ENCODE measurements around the gene ABTB2.
A peak's percentile ranks its signal among the peaks of the same experiment; 100 is the strongest.
"Not testable (repeated sequence)": the region's sequence is repeated elsewhere in the genome, so short reads cannot be mapped to it uniquely, and the experiment has no call there.

ABTB2 gene

DNA sequence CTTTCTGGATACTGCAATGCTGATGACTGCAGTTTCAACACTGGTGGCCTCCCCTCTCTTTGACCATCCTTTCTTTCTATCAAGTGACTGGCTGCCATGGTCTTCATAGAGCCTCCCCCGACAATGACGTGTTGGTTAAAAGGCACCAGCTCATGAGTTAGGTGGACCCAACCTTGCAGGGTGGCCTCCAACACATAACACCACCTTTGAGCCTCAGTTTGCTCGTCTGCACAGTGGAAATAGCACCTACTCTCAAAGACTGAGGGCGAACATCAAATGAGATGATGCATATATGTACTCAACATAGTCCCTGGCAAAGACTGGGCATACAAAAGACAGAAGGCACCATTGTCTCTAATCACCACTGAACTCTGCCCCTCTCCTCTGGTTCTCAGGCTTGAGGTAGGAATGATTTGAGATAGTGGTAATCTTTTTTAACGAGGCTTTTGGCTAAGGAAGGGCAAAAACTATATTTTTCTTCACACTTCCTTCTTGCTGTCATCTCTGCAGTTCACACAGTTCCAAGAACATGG, 133.3 kb downstream of the ABTB2 start:
- peaks cover 4% of the 10 kb centered on the region for H3K4me1 Mint-ChIP-seq
- DNase-seq (ENCODE audit: low spot score in 2 of 2) (no peak), ATAC-seq (no peak)
- H3K4me3 Mint-ChIP-seq, result no peak overlapping the region
- no peaks in the 10 kb centered on the region for H3K9me3 Mint-ChIP-seq
- no peak overlapping the region for H3K27ac Mint-ChIP-seq
- no peaks in the 10 kb centered on the region for H3K36me3 Mint-ChIP-seq

DNA sequence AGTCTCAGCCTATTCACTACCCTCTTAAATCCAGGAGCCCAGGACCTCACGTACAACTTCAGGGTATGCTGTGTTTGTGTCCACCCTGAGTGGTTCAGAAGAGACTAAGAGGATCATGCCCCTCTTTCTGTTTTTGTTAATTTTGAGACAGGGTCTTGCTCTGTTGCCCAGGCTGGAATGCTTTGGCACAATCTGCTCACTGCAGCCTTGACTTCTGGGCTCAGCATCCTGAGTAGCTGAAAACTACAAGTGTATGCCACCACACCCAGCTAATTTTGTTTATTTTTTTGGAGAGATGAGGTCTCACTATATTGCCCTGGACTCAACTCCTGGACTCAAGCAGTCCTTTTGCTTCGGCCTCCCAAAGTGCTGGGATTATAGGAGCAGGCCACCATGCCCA, 133.9 kb downstream of the ABTB2 start:
- H3K4me3 Mint-ChIP-seq, result no peak overlapping the region
- no peaks in the 10 kb centered on the region for H3K9me3 Mint-ChIP-seq
- H3K36me3 Mint-ChIP-seq, result no peaks in the 10 kb centered on the region
- no peak overlapping the region for H3K27ac Mint-ChIP-seq
- ATAC-seq (peak; percentile 21), DNase-seq (ENCODE audit: low spot score in 2 of 2) (no peak)
- H3K4me1 Mint-ChIP-seq, result peaks cover 4% of the 10 kb centered on the region

DNA sequence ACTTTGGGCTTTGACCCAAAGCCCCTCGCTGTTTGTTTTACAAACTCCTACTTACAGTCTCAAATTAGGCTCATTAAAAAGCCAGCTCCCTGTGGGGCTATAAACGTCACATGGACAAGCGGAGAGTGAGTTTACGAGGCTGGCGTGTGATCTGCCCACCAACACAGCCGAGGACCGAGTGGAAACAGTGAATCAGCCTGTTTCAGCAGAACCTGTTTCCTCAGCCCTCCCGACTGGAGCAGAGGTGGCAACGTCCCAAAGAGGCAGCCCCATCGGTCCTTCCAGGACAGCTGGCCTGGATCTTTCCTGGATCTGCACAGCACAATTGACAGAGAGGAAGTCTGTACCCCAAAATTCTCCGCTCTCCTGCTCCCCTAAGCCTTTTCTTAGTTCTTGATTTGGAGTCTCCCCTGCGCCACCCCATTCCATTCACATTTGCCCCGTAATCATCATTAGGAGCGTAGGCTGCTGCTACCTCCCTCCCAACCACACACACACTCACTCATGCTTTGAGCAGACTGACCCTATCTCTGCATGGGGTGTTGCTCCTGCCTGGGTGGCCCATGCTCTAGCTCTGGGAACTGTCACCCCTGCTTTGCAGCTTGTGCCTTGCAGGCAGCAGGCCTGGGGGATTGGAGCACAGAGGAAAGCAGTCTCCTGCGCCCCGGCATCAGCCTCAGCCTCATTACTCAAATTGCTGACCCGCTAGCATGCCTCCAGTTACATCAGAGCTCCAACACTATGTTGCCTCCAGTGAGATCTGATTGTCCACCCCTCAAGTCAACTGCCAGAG, 134.6 kb downstream of the ABTB2 start:
- H3K9me3 Mint-ChIP-seq, result no peaks in the 10 kb centered on the region
- peaks cover 4% of the 10 kb centered on the region for H3K4me1 Mint-ChIP-seq
- DNase-seq (ENCODE audit: low spot score in 2 of 2) (no peak), ATAC-seq (no peak)
- H3K4me3 Mint-ChIP-seq, result no peak overlapping the region
- no peak overlapping the region for H3K27ac Mint-ChIP-seq
- no peaks in the 10 kb centered on the region for H3K36me3 Mint-ChIP-seq

- DNase-seq (ENCODE audit: low spot score in 2 of 2) (no peak), ATAC-seq (no peak)
- Mint-ChIP-seq H3K9me3 (no peaks in the 10 kb centered on the region), H3K4me3 (no peak overlapping the region), H3K4me1 (peaks cover 4% of the 10 kb centered on the region), H3K27ac (no peak overlapping the region), H3K36me3 (no peaks in the 10 kb centered on the region)
Observed at GRCh38 chr11:34222030-34222429, 135.8 kb downstream of the ABTB2 start.

DNA sequence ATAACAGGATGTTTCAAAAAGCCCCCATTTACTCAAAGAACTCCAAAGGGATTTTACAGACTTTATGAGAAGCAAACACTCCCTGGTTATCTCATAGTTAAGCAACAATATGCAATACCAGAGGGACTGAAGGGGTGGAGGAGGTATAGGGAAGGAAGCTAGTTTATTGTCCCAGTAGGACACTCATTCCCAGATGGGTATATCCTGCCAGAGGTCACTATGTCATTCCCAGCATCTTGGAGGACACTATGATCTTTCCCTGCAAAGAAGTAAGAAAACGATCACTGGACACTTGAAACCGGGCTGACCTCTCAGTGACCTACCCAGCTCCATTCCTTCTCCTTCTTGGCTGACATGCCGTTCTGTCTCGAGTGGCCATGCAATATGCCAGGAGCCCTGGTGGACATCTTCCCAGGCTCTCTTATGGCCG, 137.9 kb downstream of the ABTB2 start:
- no peak overlapping the region for H3K27ac Mint-ChIP-seq
- no peak overlapping the region for H3K4me3 Mint-ChIP-seq
- DNase-seq (ENCODE audit: low spot score in 2 of 2), result no peak
- no peaks in the 10 kb centered on the region for H3K9me3 Mint-ChIP-seq
- H3K36me3 Mint-ChIP-seq, result no peaks in the 10 kb centered on the region
- ATAC-seq, result no peak
- H3K4me1 Mint-ChIP-seq, result peaks cover 8% of the 10 kb centered on the region

DNA sequence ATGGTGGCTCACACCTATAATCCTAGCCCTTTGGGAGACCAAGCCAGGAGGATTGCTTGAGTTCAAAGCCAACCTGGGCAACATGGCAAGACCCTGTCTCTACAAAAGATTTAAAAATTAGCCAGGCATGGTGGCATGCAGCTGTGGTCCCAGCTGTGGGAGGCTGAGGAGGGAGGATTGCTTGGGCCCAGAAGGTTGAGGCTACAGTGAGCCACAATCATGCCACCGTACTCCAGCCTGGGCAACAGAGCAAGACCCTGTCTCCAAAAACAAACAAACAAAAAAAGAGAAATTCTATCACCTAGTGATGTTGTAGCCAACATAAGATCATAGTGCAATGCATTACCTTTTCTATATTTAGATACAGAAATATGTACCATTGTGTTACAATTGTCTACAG, 138.5 kb downstream of the ABTB2 start:
- Mint-ChIP-seq H3K27ac (no peak overlapping the region), H3K9me3 (no peaks in the 10 kb centered on the region), H3K4me3 (no peak overlapping the region), H3K36me3 (no peaks in the 10 kb centered on the region), H3K4me1 (peaks cover 10% of the 10 kb centered on the region)
- ATAC-seq, result no peak
- no peak for DNase-seq (ENCODE audit: low spot score in 2 of 2)

- not testable (repeated sequence) for ATAC-seq, H3K27ac Mint-ChIP-seq
Observed at GRCh38 chr11:34218756-34219155, 139.1 kb downstream of the ABTB2 start.

GRCh38 chr11:34218067-34218466, 139.7 kb downstream of the ABTB2 start:
- no peak for ATAC-seq
- Mint-ChIP-seq H3K36me3 (no peaks in the 10 kb centered on the region), H3K9me3 (no peaks in the 10 kb centered on the region), H3K4me1 (peaks cover 15% of the 10 kb centered on the region), H3K4me3 (no peak overlapping the region), H3K27ac (no peak overlapping the region)
- no peak for DNase-seq (ENCODE audit: low spot score in 2 of 2)

More at GRCh38 chr11:34218756-34219155, 139.1 kb downstream of the ABTB2 start:
- not testable (repeated sequence) for H3K4me3 Mint-ChIP-seq; H3K9me3 Mint-ChIP-seq; DNase-seq (ENCODE audit: low spot score in 2 of 2); H3K36me3 Mint-ChIP-seq
- peaks cover 14% of the 10 kb centered on the region for H3K4me1 Mint-ChIP-seq

GRCh38 chr11:34216706-34217105, 141.1 kb downstream of the ABTB2 start:
- Mint-ChIP-seq H3K27ac (no peak overlapping the region), H3K36me3 (no peaks in the 10 kb centered on the region), H3K9me3 (no peaks in the 10 kb centered on the region), H3K4me3 (no peak overlapping the region), H3K4me1 (peaks cover 15% of the 10 kb centered on the region)
- no peak for DNase-seq (ENCODE audit: low spot score in 2 of 2)
- ATAC-seq, result no peak

DNA sequence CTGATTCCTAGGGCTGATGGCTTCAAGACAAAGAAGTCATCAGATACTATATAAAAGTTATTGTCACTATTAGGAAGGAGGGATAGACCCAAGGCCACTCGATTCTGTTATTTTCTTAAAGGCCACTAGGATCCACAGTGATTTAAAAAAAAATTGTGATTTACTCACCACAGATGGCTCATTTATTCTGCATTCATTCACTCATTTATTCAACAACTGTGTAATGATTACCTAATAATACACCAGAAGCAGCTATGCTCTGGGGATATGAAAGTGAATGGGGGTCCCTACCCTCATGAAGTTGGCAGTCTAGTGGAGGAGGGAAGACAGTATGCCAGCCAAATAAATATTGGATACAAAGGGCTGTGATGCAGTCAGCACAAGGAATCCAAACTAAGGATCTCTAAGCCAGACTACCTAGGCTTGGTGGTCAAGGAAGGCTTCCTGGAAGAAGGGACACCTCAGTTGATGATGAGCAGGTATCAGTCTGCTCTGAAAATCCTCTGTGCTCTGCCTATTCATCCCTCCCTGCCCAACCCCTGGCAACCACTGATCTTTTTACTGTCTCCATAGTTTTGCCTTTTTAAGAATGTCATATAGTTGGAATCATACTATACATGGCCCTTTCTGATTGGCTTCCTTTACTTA, 141.9 kb downstream of the ABTB2 start:
- Mint-ChIP-seq H3K4me3 (no peak overlapping the region), H3K9me3 (no peaks in the 10 kb centered on the region), H3K4me1 (peaks cover 15% of the 10 kb centered on the region), H3K27ac (no peak overlapping the region), H3K36me3 (no peaks in the 10 kb centered on the region)
- no peak for ATAC-seq
- DNase-seq (ENCODE audit: low spot score in 2 of 2), result no peak

DNA sequence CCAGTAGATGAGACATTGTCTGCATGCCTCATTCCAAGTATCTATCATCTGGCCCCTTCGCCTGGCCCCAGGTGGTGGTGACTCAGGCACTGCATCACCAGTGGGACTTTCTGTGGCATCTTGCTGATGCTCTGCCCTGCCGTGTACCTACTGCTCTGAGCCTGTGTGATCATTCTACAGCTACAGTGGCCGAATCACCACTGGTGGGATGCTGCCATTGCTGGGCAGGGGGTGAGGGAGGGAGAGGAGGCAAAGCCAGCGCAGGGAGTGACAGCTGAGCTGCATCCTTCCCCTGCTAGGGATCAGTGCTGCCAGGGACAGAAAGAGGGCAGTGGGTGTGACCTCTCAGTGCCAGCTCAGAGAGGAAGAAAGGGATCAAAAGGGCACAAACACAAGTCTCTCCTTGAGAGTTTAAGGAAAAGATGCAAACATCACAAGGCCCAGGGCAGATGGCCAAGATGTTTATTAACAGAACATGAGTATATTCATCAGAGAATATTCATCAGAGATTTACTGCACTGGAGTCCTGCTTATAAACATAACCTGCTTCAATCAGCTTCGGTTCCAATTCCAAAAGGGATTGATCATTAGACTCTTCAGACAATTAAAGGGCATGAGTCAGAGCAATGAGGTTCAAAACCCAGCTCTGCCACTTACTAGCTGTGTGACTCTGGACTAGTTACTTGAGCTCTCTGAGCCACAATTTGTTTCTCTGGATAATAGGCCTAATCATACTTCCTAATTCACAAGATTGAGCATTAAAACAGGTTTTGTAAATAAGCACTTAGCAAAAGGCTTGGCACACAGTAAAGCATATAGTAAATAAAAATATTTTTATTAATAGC, 142.6 kb downstream of the ABTB2 start:
- peak; percentile 43 to 75 for DNase-seq (ENCODE audit: low spot score in 2 of 2)
- H3K9me3 Mint-ChIP-seq, result no peaks in the 10 kb centered on the region
- peak; percentile 100 for ATAC-seq
- peaks cover 15% of the 10 kb centered on the region for H3K4me1 Mint-ChIP-seq
- no peaks in the 10 kb centered on the region for H3K36me3 Mint-ChIP-seq
- H3K4me3 Mint-ChIP-seq, result peak overlapping the region; percentile 36
- H3K27ac Mint-ChIP-seq, result peak overlapping the region; percentile 73

DNA sequence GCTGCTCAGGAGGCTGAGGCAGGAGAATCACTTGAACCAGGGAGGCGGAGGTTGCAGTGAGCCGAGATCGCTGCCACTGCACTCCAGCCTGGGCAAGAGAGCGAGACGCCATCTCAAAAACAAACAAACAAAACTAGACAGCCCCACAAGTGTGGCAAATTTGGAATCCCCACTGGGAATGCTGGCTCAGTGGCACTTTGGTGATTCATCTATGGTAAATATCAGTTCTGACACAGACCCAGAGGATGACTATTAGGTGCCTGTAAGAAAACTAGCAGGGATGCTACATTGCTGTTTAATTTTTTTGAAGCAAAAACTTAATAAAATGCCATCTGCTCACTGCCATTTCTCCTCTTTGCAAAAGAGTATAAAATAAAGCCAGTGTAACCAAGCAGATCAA, 144.4 kb downstream of the ABTB2 start:
- Mint-ChIP-seq H3K9me3 (no peaks in the 10 kb centered on the region), H3K36me3 (no peaks in the 10 kb centered on the region), H3K4me3 (no peak overlapping the region), H3K4me1 (peaks cover 23% of the 10 kb centered on the region), H3K27ac (no peak overlapping the region)
- ATAC-seq (no peak), DNase-seq (ENCODE audit: low spot score in 2 of 2) (no peak)

GRCh38 chr11:34212566-34212965, 145.2 kb downstream of the ABTB2 start:
- Mint-ChIP-seq H3K27ac (no peak overlapping the region), H3K9me3 (no peaks in the 10 kb centered on the region), H3K36me3 (no peaks in the 10 kb centered on the region), H3K4me3 (no peak overlapping the region), H3K4me1 (peaks cover 31% of the 10 kb centered on the region)
- ATAC-seq (no peak), DNase-seq (ENCODE audit: low spot score in 2 of 2) (no peak)

GRCh38 chr11:34209809-34210208, 148.0 kb downstream of the ABTB2 start:
- ATAC-seq (no peak), DNase-seq (ENCODE audit: low spot score in 2 of 2) (no peak)
- Mint-ChIP-seq H3K36me3 (no peaks in the 10 kb centered on the region), H3K9me3 (no peaks in the 10 kb centered on the region), H3K4me3 (no peak overlapping the region), H3K27ac (no peak overlapping the region), H3K4me1 (peaks cover 25% of the 10 kb centered on the region)
